22Rv1 (cell line): ENCODE data around the gene HERC6.

Source experiments
- H3K27ac ChIP-seq: fragments of 450-650 bp; 2 replicates; pipeline ENCODE4 v1.5.1; 2017
- CTCF ChIP-seq: fragments of 450-650 bp; IDR thresholded peaks from 2 replicates; pipeline ENCODE4 v1.5.1; 2017; ENCODE audit warnings: mild to moderate bottlenecking
- ZFX ChIP-seq: fragments of 450-650 bp; IDR thresholded peaks from 2 replicates; pipeline ENCODE4 v1.6.1; 2017; ENCODE audit warnings: antibody characterized with exemption, borderline replicate concordance

HERC6 gene

GRCh38 chr4:88457307-88458103, 78.9 kb downstream of the HERC6 start:
- no peak for TF ChIP-seq CTCF
- TF ChIP-seq ZFX, result no peak
- H3K27ac ChIP-seq, result no peak overlapping the region

- TF ChIP-seq CTCF (no peak), ZFX (no peak)
- no peak overlapping the region for H3K27ac ChIP-seq
Measured at GRCh38 chr4:88458104-88458740, 79.6 kb downstream of the HERC6 start.

GRCh38 chr4:88465653-88466192, 87.1 kb downstream of the HERC6 start:
- TF ChIP-seq ZFX, result no peak
- TF ChIP-seq CTCF, result no peak
- H3K27ac ChIP-seq, result no peak overlapping the region

GRCh38 chr4:88467392-88467791, 88.7 kb downstream of the HERC6 start:
- TF ChIP-seq CTCF (no peak), ZFX (no peak)
- no peak overlapping the region for H3K27ac ChIP-seq

GRCh38 chr4:88477229-88477860, 98.7 kb downstream of the HERC6 start:
- TF ChIP-seq CTCF (no peak), ZFX (no peak)
- no peak overlapping the region for H3K27ac ChIP-seq

- no peak for TF ChIP-seq CTCF
- no peak for TF ChIP-seq ZFX
- no peak overlapping the region for H3K27ac ChIP-seq
Measured at GRCh38 chr4:88478247-88478646, 99.6 kb downstream of the HERC6 start.

GRCh38 chr4:88481537-88481936, 102.9 kb downstream of the HERC6 start:
- H3K27ac ChIP-seq, result no peak overlapping the region
- TF ChIP-seq CTCF (no peak), ZFX (no peak)
